Measurements from ENCODE around the gene CGB1. TPM values are rescaled to one million over a fixed set of nuclear protein-coding genes. Genes with fewer than 3 reads are reported as not detected.
"Not testable (repeated sequence)": the region's sequence is repeated elsewhere in the genome, so short reads cannot be mapped to it uniquely, and the experiment has no call there.

CGB1 gene
- polyA plus RNA-seq, 1 experiment, result not detected

- H3K36me3 ChIP-seq (ENCODE audit: control insufficient read depth, insufficient read depth, low read length); H3K27me3 ChIP-seq (ENCODE audit: control insufficient read depth, insufficient read depth, low read length); CTCF ChIA-PET; H3K4me3 ChIP-seq (ENCODE audit: low read depth, low read length); POLR2A ChIA-PET; DNase-seq (ENCODE audit: low read depth): not testable (repeated sequence)
Observed at GRCh38 chr19:49042666-49043065, 6.0 kb upstream of the CGB1 start.

DNA sequence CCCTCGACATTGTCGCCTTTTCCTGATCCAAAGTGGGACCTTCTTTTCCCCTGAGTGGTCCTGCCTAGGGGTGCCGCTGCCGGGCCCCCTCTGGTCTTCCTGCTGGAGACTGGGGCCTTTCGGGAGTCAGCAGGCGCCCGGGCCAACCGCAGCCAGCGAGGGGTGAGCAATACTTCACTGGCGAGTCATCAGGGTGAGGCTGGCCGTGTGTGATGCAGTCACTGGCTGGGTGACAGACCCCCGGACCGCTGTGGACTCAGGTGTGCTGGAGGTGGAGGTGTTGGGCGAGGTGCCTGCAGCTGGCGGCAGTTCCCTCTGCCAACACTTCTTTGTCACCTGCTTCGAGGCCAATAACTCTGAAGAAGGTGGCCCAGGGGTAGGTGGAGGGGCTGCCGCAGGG lies 5.5 kb upstream of the CGB1 start:
- no peak for TF ChIP-seq CTCF (IDR thresholded peaks at IDR 0.05; ENCODE audit: insufficient read depth, low read depth, low read length)
- DNase-seq (ENCODE audit: low read depth), result no peak
- ChIA-PET POLR2A (no interaction called here), CTCF (no interaction called here)
- H3K36me3 ChIP-seq (ENCODE audit: control insufficient read depth, insufficient read depth, low read length), result no peaks in the 10 kb centered on the region
- no peak overlapping the region for H3K4me3 ChIP-seq (ENCODE audit: low read depth, low read length)
- no peaks in the 10 kb centered on the region for H3K27me3 ChIP-seq (ENCODE audit: control insufficient read depth, insufficient read depth, low read length)

DNA sequence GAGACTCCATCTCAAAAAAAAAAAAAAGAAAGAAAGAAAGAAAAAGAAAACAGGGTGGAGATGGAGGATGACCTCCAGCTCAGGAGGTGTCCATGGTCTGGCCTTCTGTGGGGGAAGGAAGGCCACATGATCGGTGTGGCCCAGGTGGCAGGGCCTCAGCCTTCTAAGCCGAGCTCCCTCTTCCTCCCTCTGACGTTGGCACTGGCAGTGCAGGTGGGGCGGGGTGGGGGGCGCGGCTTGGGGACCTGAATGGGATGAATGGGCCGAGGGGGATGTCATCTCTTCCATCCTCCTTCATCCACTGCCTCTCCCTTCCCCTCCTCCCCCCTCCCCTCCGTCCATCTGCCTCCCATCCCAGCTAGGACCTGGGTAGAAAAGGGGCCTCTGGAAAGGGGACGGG lies 3.0 kb upstream of the CGB1 start:
- H3K27me3 ChIP-seq (ENCODE audit: control insufficient read depth, insufficient read depth, low read length); DNase-seq (ENCODE audit: low read depth); CTCF ChIA-PET; H3K36me3 ChIP-seq (ENCODE audit: control insufficient read depth, insufficient read depth, low read length); POLR2A ChIA-PET; H3K4me3 ChIP-seq (ENCODE audit: low read depth, low read length): not testable (repeated sequence)

DNA sequence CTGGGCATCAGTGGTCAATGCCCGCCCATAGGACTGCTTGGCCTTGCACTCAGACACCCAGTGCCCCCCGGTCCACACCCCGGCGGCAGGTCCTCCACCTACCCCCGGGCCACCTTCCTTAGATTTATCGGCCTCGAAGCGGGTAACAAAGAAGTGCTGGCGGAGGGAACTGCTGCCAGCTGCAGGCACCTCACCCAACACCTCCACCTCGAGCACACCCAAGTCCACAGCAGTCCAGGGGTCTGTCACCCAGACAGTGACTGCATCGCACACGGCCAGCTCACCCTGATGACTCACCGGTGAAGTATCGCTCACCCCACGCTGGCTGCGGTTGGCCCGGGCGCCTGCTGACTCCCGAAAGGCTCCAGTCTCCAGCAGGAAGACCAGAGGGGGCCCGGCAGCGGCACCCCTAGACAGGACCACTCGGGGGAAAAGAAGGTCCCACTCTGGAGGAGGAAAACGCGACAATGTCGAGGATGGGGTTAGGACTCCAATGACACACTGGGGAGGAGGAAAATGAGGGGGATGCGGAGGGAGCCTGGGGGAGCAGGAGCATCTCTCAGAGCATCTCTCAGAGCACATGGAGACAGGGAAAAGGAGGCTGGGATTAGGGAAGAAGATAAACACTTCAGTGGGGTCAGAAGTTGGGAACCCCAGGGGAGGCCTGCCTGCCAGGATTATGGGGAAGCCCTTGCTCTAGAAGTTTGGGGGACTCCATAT lies 2.0 kb upstream of the CGB1 start:
- H3K4me3 ChIP-seq (ENCODE audit: low read depth, low read length); H3K36me3 ChIP-seq (ENCODE audit: control insufficient read depth, insufficient read depth, low read length); POLR2A ChIA-PET; DNase-seq (ENCODE audit: low read depth); H3K27me3 ChIP-seq (ENCODE audit: control insufficient read depth, insufficient read depth, low read length): not testable (repeated sequence)
- CTCF ChIA-PET, result interaction anchor here (0.8 kb wide), 1 partner anchor 21 kb away, joined by 3 read pairs; no protein-coding TSS in a partner anchor

- H3K27me3 ChIP-seq (ENCODE audit: control insufficient read depth, insufficient read depth, low read length); CTCF ChIA-PET; DNase-seq (ENCODE audit: low read depth); POLR2A ChIA-PET; H3K4me3 ChIP-seq (ENCODE audit: low read depth, low read length); H3K36me3 ChIP-seq (ENCODE audit: control insufficient read depth, insufficient read depth, low read length): not testable (repeated sequence)
Observed at GRCh38 chr19:49038111-49038510, 1.4 kb upstream of the CGB1 start.

DNA sequence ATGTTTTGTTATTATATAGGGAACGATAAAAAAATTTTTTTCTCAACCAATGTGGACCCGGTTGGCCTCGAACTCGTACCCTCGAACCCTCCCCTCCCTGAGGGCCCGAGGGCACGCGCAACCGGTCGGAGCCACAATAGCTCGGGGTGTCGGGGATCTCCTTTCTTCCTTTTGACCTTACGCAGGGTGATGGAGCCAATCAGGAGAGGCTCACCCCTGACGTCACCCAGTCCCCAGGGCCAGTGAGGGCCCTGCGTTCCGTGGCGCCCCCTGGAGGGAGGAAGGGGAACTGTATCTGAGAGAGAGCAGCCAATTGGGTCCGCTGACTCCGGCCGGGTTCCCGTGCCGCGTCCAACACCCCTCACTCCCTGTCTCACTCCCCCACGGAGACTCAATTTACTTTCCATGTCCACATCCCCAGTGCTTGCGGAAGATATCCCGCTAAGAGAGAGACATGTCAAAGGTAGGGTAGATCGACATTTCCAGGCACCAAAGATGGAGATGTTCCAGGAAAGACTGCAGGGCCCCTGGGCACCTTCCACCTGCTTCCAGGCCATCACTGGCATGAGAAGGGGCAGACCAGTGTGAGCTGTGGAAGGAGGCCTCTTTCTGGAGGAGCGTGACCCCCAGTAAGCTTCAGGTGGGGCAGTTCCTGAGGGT lies 4.9 kb downstream of the CGB1 start, which contains the start of gene CGB2:
Gene CGB2, plus strand, starts transcription at position 249 of the 660 bp plus-strand sequence. Its CDS starts 206 bp downstream, at position 455.
- DNase-seq (ENCODE audit: low read depth); H3K27me3 ChIP-seq (ENCODE audit: control insufficient read depth, insufficient read depth, low read length); CTCF ChIA-PET; H3K36me3 ChIP-seq (ENCODE audit: control insufficient read depth, insufficient read depth, low read length); POLR2A ChIA-PET; H3K4me3 ChIP-seq (ENCODE audit: low read depth, low read length): not testable (repeated sequence)
- TF ChIP-seq CTCF (IDR thresholded peaks at IDR 0.05; ENCODE audit: insufficient read depth, low read depth, low read length), result peak; percentile 34; the same call in 1 of the 2 replicates

- CTCF ChIA-PET, result interaction anchor here (1.3 kb wide), 1 partner anchor 11 kb away, joined by 3 read pairs; no protein-coding TSS in a partner anchor
- H3K27me3 ChIP-seq (ENCODE audit: control insufficient read depth, insufficient read depth, low read length); DNase-seq (ENCODE audit: low read depth); H3K4me3 ChIP-seq (ENCODE audit: low read depth, low read length); POLR2A ChIA-PET; H3K36me3 ChIP-seq (ENCODE audit: control insufficient read depth, insufficient read depth, low read length): not testable (repeated sequence)
Observed at GRCh38 chr19:49030323-49030722, 6.4 kb downstream of the CGB1 start.

GRCh38 chr19:49029749-49030148 lies 6.9 kb downstream of the CGB1 start:
- POLR2A ChIA-PET; H3K4me3 ChIP-seq (ENCODE audit: low read depth, low read length); H3K36me3 ChIP-seq (ENCODE audit: control insufficient read depth, insufficient read depth, low read length); H3K27me3 ChIP-seq (ENCODE audit: control insufficient read depth, insufficient read depth, low read length); DNase-seq (ENCODE audit: low read depth): not testable (repeated sequence)
- CTCF ChIA-PET, result interaction anchor here (1.3 kb wide), 1 partner anchor 11 kb away, joined by 3 read pairs; no protein-coding TSS in a partner anchor

GRCh38 chr19:49028686-49029085 lies 8.0 kb downstream of the CGB1 start:
- H3K36me3 ChIP-seq (ENCODE audit: control insufficient read depth, insufficient read depth, low read length); H3K4me3 ChIP-seq (ENCODE audit: low read depth, low read length); H3K27me3 ChIP-seq (ENCODE audit: control insufficient read depth, insufficient read depth, low read length); DNase-seq (ENCODE audit: low read depth); POLR2A ChIA-PET: not testable (repeated sequence)
- CTCF ChIA-PET, result interaction anchor here (0.6 kb wide), 1 partner anchor 17 kb away, joined by 3 read pairs; no protein-coding TSS in a partner anchor

GRCh38 chr19:49025599-49025998 lies 11.1 kb downstream of the CGB1 start:
- DNase-seq (ENCODE audit: low read depth); H3K36me3 ChIP-seq (ENCODE audit: control insufficient read depth, insufficient read depth, low read length); H3K4me3 ChIP-seq (ENCODE audit: low read depth, low read length); CTCF ChIA-PET; H3K27me3 ChIP-seq (ENCODE audit: control insufficient read depth, insufficient read depth, low read length); POLR2A ChIA-PET: not testable (repeated sequence)

DNA sequence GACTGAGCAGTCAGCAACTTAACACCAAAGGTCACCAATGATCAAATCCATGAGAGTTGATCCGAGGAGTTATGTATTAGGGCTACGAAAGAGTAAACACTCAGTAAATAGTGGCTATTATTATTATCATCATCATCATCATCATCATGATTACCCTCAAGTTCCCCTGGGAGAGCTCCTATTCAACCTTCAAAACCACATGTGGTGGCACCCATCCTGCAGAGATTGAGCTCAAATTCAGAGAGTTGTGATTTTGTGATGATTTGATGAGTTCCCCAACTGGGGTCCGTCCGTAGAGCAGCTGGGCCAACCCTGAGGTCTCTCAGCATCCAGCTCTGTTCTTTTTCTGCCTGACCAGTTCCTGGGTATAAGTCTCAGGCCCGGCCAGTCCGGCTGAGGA lies 11.6 kb downstream of the CGB1 start:
- H3K36me3 ChIP-seq (ENCODE audit: control insufficient read depth, insufficient read depth, low read length); H3K4me3 ChIP-seq (ENCODE audit: low read depth, low read length); CTCF ChIA-PET; DNase-seq (ENCODE audit: low read depth); POLR2A ChIA-PET; H3K27me3 ChIP-seq (ENCODE audit: control insufficient read depth, insufficient read depth, low read length): not testable (repeated sequence)

All from BJ (cell line).